ENCODE results near the gene RC3H1. TPM values are rescaled to one million over a fixed set of nuclear protein-coding genes. Genes with fewer than 3 reads are reported as not detected.

RC3H1 gene
- total RNA-seq, 1 donor from 2014 or later, result 32.8 TPM

GRCh38 chr1:173886746-173887611 lies 135.2 kb downstream of the RC3H1 start:
- Histone ChIP-seq H3K4me3 (no peak overlapping the region), H2AFZ (replicated peaks) (no peak overlapping the region), H3K4me2 (no peak overlapping the region), H3K4me1 (no peaks in the 10 kb centered on the region), H3K36me3 (no peaks in the 10 kb centered on the region), H3K79me2 (ENCODE audit: low read depth) (peaks cover 4% of the 10 kb centered on the region), H3K27ac (no peak overlapping the region), H3K9ac (no peak overlapping the region), H3K27me3 (no peaks in the 10 kb centered on the region), H4K20me1 (ENCODE audit: low read depth) (no peaks in the 10 kb centered on the region), H3F3A (ENCODE audit: low read depth) (no peaks in the 10 kb centered on the region), H3K9me3 (ENCODE audit: low read depth) (no peaks in the 10 kb centered on the region)
- peaks cover 18% of the 10 kb centered on the region for H3K36me3 Mint-ChIP-seq
- no peak overlapping the region for H3K4me3 Mint-ChIP-seq
- no peak overlapping the region for H3K27ac Mint-ChIP-seq
- DNase-seq (ENCODE audit: low spot score), result no peak
- TF ChIP-seq EZH2phosphoT487 (IDR thresholded peaks at IDR 0.05) (no peak), EZH2 (IDR thresholded peaks at IDR 0.05) (no peak), CTCF (IDR thresholded peaks at IDR 0.05) (no peak)
- no peaks in the 10 kb centered on the region for H3K4me1 Mint-ChIP-seq
- H3K9me3 Mint-ChIP-seq, result no peaks in the 10 kb centered on the region
- no peaks in the 10 kb centered on the region for H3K27me3 Mint-ChIP-seq (ENCODE audit: insufficient read depth, low read depth)

- peaks cover 23% of the 10 kb centered on the region for H3K36me3 Mint-ChIP-seq
- no peak overlapping the region for H3K4me2 ChIP-seq
- no peak overlapping the region for H3K27ac Mint-ChIP-seq
Observed at GRCh38 chr1:173884701-173885100, 137.5 kb downstream of the RC3H1 start.

More at GRCh38 chr1:173884701-173885100, 137.5 kb downstream of the RC3H1 start:
- Histone ChIP-seq H3K4me1 (no peaks in the 10 kb centered on the region), H3F3A (ENCODE audit: low read depth) (no peaks in the 10 kb centered on the region), H4K20me1 (ENCODE audit: low read depth) (no peaks in the 10 kb centered on the region), H3K36me3 (no peaks in the 10 kb centered on the region), H3K4me3 (no peak overlapping the region), H3K9ac (no peak overlapping the region), H3K27ac (no peak overlapping the region), H2AFZ (replicated peaks) (no peak overlapping the region), H3K79me2 (ENCODE audit: low read depth) (peaks cover 4% of the 10 kb centered on the region), H3K9me3 (ENCODE audit: low read depth) (no peaks in the 10 kb centered on the region), H3K27me3 (no peaks in the 10 kb centered on the region)
- no peak overlapping the region for H3K4me3 Mint-ChIP-seq
- TF ChIP-seq EZH2phosphoT487 (IDR thresholded peaks at IDR 0.05) (no peak), EZH2 (IDR thresholded peaks at IDR 0.05) (no peak)
- H3K27me3 Mint-ChIP-seq (ENCODE audit: insufficient read depth, low read depth), result no peaks in the 10 kb centered on the region
- no peak for DNase-seq (ENCODE audit: low spot score)
- no peaks in the 10 kb centered on the region for H3K9me3 Mint-ChIP-seq
- no peaks in the 10 kb centered on the region for H3K4me1 Mint-ChIP-seq

Small RNA genes within 50 kb of the gene (small RNA-seq; reads per million reads assigned to genes)
- gene RNA5SP67 (0.07 reads per million), gene RNA5SP68 (0.16 reads per million)

Other genes with a start within 250 kb of the RC3H1 start
- 35.7 and 56.0 TPM in 2 replicates for gene DARS2, start 197.7 kb downstream of the RC3H1 start, total RNA-seq (ENCODE audit: low replicate concordance)
- 33.4 and 37.7 TPM in 2 replicates for gene CENPL, start 197.5 kb downstream of the RC3H1 start, total RNA-seq (ENCODE audit: low replicate concordance)
- 585 and 950 TPM in 2 replicates for gene GAS5, start 154.4 kb downstream of the RC3H1 start, total RNA-seq (ENCODE audit: low replicate concordance)
- 13.9 and 19.4 TPM in 2 replicates for gene ZBTB37, start 154.0 kb downstream of the RC3H1 start, total RNA-seq (ENCODE audit: low replicate concordance)
- gene SERPINC1, start 105.0 kb downstream of the RC3H1 start, total RNA-seq (ENCODE audit: low replicate concordance), result not detected in 2 replicates
- 23.5 and 46.0 TPM in 2 replicates for gene RABGAP1L, start 137.2 kb upstream of the RC3H1 start, total RNA-seq (ENCODE audit: low replicate concordance)

Measured in neural progenitor cell (in vitro differentiated cells).